ENCODE data around the gene CDKAL1.

Gene CDKAL1

GRCh38 chr6:20538131-20538662 is 3.9 kb downstream of the CDKAL1 start:
- H3K4me2 ChIP-seq (ENCODE audit: low read length), result no peak overlapping the region
- H2AFZ ChIP-seq (ENCODE audit: low read depth, low read length), result no peak overlapping the region
- H3K9ac ChIP-seq (ENCODE audit: low read length), result no peak overlapping the region
- H3K4me3 ChIP-seq (ENCODE audit: low read length), result no peak overlapping the region
- H3K27me3 ChIP-seq (ENCODE audit: low read depth, low read length), result no peaks in the 10 kb centered on the region
- no peak for TF ChIP-seq EZH2phosphoT487 (IDR thresholded peaks at IDR 0.05; ENCODE audit: low read depth)
- TF ChIP-seq, protein P1, sequence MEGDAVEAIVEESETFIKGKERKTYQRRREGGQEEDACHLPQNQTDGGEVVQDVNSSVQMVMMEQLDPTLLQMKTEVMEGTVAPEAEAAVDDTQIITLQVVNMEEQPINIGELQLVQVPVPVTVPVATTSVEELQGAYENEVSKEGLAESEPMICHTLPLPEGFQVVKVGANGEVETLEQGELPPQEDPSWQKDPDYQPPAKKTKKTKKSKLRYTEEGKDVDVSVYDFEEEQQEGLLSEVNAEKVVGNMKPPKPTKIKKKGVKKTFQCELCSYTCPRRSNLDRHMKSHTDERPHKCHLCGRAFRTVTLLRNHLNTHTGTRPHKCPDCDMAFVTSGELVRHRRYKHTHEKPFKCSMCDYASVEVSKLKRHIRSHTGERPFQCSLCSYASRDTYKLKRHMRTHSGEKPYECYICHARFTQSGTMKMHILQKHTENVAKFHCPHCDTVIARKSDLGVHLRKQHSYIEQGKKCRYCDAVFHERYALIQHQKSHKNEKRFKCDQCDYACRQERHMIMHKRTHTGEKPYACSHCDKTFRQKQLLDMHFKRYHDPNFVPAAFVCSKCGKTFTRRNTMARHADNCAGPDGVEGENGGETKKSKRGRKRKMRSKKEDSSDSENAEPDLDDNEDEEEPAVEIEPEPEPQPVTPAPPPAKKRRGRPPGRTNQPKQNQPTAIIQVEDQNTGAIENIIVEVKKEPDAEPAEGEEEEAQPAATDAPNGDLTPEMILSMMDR (IDR thresholded peaks at IDR 0.05; ENCODE audit: low read depth, low read length), result no peak
- H4K20me1 ChIP-seq (ENCODE audit: insufficient read depth, low read length), result 0 out of 2 replicates have a peak, but pooled peaks cover under 1% of the 10 kb centered on the region
- H3K79me2 ChIP-seq (ENCODE audit: low read length), result peaks cover 46% of the 10 kb centered on the region
- no peaks in the 10 kb centered on the region for H3K9me3 ChIP-seq (ENCODE audit: insufficient read depth, low read length)
- no peak overlapping the region for H3K27ac ChIP-seq (ENCODE audit: low read length)
- H3K4me1 ChIP-seq (ENCODE audit: low read length), result peaks cover 13% of the 10 kb centered on the region
- H3K36me3 ChIP-seq (replicated peaks; ENCODE audit: low read depth, low read length), result peaks cover 2% of the 10 kb centered on the region

- Histone ChIP-seq H3K9ac (ENCODE audit: low read length) (no peak overlapping the region), H2AFZ (ENCODE audit: low read depth, low read length) (no peak overlapping the region), H3K27me3 (ENCODE audit: low read depth, low read length) (no peaks in the 10 kb centered on the region), H3K36me3 (replicated peaks; ENCODE audit: low read depth, low read length) (peaks cover 2% of the 10 kb centered on the region), H3K9me3 (ENCODE audit: insufficient read depth, low read length) (no peaks in the 10 kb centered on the region), H3K4me2 (ENCODE audit: low read length) (no peak overlapping the region), H3K79me2 (ENCODE audit: low read length) (peaks cover 49% of the 10 kb centered on the region), H3K4me1 (ENCODE audit: low read length) (peaks cover 8% of the 10 kb centered on the region), H3K27ac (ENCODE audit: low read length) (no peak overlapping the region), H3K4me3 (ENCODE audit: low read length) (no peak overlapping the region), H4K20me1 (ENCODE audit: insufficient read depth, low read length) (0 out of 2 replicates have a peak, but pooled peaks cover 2% of the 10 kb centered on the region)
- TF ChIP-seq, protein P1 (IDR thresholded peaks at IDR 0.05; ENCODE audit: low read depth, low read length), result no peak
- no peak for TF ChIP-seq EZH2phosphoT487 (IDR thresholded peaks at IDR 0.05; ENCODE audit: low read depth)
Measured at GRCh38 chr6:20538907-20539306, 4.7 kb downstream of the CDKAL1 start.

GRCh38 chr6:20539387-20539786 is 5.1 kb downstream of the CDKAL1 start:
- peaks cover 2% of the 10 kb centered on the region for H3K36me3 ChIP-seq (replicated peaks; ENCODE audit: low read depth, low read length)
- peaks cover 51% of the 10 kb centered on the region for H3K79me2 ChIP-seq (ENCODE audit: low read length)
- TF ChIP-seq, protein P1 (IDR thresholded peaks at IDR 0.05; ENCODE audit: low read depth, low read length), result no peak
- no peak for TF ChIP-seq EZH2phosphoT487 (IDR thresholded peaks at IDR 0.05; ENCODE audit: low read depth)

DNA sequence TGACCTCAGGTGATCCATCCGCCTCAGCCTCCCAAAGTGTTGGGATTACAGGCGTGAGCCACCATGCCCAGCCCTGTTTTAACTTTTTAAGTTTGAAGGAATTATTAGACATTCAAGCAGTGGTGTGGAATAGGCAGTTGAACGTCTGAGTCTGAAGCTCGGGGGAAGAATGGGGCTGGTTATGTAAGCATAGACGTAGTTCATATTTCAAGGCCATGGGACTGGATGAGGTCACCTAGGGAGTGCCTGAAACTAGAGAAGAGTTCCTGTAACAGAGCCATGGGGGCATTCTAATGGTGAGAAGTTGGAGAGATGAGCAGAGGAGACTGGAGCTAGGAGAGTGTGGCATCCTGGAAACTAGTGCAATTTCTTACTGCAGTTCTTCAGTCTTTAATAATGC is 6.4 kb downstream of the CDKAL1 start:
- Histone ChIP-seq H3K4me1 (ENCODE audit: low read length) (peaks cover under 1% of the 10 kb centered on the region; the same call in 1 of the 2 replicates), H3K79me2 (ENCODE audit: low read length) (peaks cover 43% of the 10 kb centered on the region), H3K9me3 (ENCODE audit: insufficient read depth, low read length) (no peaks in the 10 kb centered on the region), H3K36me3 (replicated peaks; ENCODE audit: low read depth, low read length) (peaks cover 2% of the 10 kb centered on the region), H3K9ac (ENCODE audit: low read length) (no peak overlapping the region), H2AFZ (ENCODE audit: low read depth, low read length) (no peak overlapping the region), H3K27me3 (ENCODE audit: low read depth, low read length) (no peaks in the 10 kb centered on the region), H3K27ac (ENCODE audit: low read length) (no peak overlapping the region), H3K4me3 (ENCODE audit: low read length) (no peak overlapping the region), H3K4me2 (ENCODE audit: low read length) (no peak overlapping the region), H4K20me1 (ENCODE audit: insufficient read depth, low read length) (0 out of 2 replicates have a peak, but pooled peaks cover 2% of the 10 kb centered on the region)
- TF ChIP-seq, protein P1 (IDR thresholded peaks at IDR 0.05; ENCODE audit: low read depth, low read length), result no peak
- TF ChIP-seq EZH2phosphoT487 (IDR thresholded peaks at IDR 0.05; ENCODE audit: low read depth), result no peak

More at GRCh38 chr6:20539387-20539786, 5.1 kb downstream of the CDKAL1 start:
- H3K27me3 ChIP-seq (ENCODE audit: low read depth, low read length), result no peaks in the 10 kb centered on the region
- H4K20me1 ChIP-seq (ENCODE audit: insufficient read depth, low read length), result 0 out of 2 replicates have a peak, but pooled peaks cover 2% of the 10 kb centered on the region
- H3K27ac ChIP-seq (ENCODE audit: low read length), result no peak overlapping the region
- H3K9me3 ChIP-seq (ENCODE audit: insufficient read depth, low read length), result no peaks in the 10 kb centered on the region
- no peak overlapping the region for H3K9ac ChIP-seq (ENCODE audit: low read length)
- peaks cover 7% of the 10 kb centered on the region for H3K4me1 ChIP-seq (ENCODE audit: low read length)
- H2AFZ ChIP-seq (ENCODE audit: low read depth, low read length), result no peak overlapping the region
- no peak overlapping the region for H3K4me2 ChIP-seq (ENCODE audit: low read length)
- no peak overlapping the region for H3K4me3 ChIP-seq (ENCODE audit: low read length)
